Stimulated activated CD4-positive, alpha-beta T cell treated with anti-CD3 and anti-CD28 coated beads, Interleukin-1b, Interleukin-23, amount 100 ng/mL, for 24 hours (primary cell): ENCODE measurements around the gene SLC25A19.

Experiments
- DNase-seq, 4 experiments: peaks; one replicate each; pipeline ENCODE4 v3.0.0-alpha.2; 2020; ENCODE audit warnings: low read depth in 4 of 4, low spot score in 1 of 4

Gene SLC25A19

DNA sequence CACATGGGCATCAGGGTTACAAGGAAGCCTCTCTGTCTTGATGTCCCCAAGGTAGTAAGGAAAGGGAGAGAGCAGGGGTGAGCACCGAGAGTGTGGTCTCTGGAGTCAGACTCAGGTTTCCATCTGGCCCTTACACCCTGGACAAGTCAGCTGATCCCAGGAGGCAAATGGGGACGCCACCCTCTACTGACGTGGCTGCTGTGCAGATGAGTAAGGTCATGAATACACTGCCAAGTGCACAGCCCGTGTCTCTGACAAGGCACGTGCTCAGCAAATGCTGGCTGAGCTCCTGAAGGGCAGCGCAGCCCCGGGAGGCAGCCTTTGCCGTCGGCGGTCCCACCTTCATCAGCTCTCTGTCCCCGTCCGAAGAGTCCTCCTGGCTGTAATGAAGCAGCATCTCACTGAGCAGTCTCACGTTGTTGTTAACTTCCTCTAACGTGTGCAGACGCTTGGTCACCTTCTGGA lies 47.2 kb downstream of the SLC25A19 start:
- DNase-seq, result no peak

DNA sequence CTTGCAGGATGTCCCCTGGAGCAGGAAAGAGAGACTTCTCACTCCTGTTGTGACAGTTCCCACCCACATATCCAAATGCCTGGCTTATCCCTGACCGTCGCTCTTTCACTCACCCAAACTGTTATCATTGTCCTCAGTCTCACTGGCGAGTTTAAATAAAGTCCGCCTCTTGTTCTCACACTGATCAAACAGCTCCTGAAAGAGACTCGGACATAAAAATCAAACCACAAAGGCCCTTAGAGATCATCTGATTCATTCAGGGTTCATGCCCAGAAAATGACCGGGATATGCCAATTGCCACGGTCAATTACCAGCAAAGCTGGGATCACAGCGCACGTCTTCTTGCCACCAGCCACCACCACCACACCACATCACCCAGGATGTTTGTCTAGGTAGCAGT lies 47.7 kb downstream of the SLC25A19 start:
- no peak for DNase-seq

GRCh38 chr17:75241143-75241430 lies 48.1 kb downstream of the SLC25A19 start:
- DNase-seq, result no peak

DNA sequence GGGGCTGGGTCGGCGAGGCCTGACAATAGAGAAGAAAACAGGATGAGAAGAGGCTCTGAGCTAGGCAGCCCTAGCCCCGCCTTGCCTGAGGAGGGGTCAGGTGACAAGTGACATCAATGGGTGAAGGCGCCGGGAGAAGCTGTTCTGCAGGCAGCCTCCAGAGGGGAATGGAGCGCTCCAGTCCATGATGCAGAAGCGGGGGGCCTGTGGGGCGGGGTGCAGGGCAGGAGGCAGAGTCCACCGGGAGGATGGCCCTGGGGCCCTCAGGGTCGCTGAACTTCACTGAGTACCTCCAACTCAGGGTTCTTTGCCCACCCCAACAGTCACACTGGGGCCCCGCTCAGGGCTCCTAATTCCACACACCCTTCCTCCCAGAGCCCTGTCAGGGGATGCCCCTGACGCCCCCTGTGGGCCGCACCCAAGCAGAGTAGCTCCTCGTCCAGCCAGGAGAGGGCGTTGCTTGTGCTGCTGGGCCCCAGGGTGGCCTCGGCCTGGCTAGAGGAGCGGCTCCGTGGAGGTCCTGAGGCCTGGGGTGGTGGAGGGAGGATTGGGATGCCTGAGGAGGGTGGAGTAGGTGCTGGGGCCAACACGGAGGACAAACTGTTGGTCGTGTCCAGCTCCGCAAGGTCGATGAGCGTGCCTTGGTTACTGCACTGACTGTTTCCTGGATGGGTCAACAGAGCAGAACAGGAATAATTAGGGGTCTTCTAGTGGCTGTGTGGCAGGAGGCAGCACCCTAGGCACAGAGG lies 48.7 kb downstream of the SLC25A19 start:
- no peak for DNase-seq

DNA sequence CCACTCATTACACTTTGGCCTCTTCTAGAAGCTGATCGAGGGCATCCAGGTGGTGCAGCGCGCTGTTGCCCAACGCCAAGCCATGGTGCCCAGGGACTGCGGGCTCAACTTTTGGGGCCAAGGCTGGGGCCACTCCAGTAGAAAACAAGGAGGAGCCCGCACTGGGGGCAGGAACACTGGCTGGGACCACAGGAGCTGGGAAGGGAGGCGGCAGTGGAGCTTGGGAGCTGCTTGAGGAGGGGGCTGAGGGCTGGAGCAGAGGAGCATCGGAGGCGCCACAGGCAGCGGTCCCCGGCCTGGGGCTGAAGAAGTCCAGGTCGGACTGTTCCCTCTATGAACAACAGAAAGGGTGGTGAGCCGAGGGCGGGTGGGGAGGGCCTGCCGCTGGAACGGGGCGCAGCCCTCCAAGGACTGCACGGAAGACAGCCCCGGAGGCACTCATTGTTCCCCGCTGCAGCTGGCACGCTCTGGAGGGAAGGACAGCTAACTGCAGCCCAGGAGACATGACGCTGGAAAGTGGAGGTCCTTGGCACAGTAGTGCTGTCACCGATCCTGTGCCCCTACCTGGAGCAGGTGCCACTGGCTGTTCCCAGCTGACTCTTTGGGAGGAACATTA lies 49.3 kb downstream of the SLC25A19 start:
- DNase-seq, result no peak

- no peak for DNase-seq
These were observed 50.0 kb downstream of the SLC25A19 start for GRCh38 chr17:75239214-75239613.

- DNase-seq, result peak in 2 of 4 experiments; percentile 44 to 50
These were observed 50.5 kb downstream of the SLC25A19 start for GRCh38 chr17:75238684-75239191.

- no peak for DNase-seq
These were observed 51.1 kb downstream of the SLC25A19 start for GRCh38 chr17:75238020-75238580.

DNA sequence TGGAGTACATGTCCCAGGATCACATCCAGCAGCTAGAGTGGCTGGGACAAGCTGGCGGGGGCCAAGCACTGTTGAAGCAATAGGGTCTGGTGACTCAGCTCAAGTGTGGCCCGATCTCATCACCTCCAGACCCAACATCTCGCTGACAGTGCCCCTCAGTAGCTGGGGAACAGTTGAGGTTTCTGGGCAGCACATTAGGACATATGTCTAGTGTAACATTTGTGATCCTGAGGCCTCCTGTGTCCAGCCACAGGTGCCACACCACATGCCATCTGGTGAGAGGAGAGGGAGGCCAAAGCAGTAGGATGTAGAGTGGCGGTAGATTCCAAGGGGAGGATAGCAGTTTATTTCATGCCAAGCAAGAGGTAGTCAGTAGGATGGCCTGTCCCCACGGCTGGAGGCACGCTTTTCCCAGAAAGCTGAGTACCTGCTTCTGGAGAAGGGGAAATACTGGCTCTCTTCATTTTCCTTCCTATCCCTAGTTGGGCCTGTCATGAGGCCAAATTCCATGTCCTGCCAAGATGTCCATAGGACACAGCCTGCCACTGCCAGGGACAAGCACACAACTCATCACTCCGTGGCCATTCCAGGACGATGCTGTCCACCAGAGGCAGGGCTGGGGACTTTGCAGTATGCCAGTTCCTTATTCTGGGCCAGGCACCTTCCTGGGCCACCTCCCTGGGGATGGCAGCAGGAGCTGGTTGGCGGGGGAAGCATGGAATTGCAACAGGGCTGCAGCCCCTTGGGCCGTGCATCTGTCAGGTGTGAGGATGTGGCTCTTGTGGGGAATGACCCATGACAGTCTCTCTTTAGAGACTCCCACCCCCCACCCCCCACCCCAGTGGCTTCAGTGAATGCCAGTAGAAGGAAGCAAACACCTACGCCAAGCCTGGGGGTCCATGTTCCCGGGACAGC lies 51.9 kb downstream of the SLC25A19 start:
- no peak for DNase-seq

- no peak for DNase-seq
These were observed 56.4 kb downstream of the SLC25A19 start for GRCh38 chr17:75232786-75233185.

DNA sequence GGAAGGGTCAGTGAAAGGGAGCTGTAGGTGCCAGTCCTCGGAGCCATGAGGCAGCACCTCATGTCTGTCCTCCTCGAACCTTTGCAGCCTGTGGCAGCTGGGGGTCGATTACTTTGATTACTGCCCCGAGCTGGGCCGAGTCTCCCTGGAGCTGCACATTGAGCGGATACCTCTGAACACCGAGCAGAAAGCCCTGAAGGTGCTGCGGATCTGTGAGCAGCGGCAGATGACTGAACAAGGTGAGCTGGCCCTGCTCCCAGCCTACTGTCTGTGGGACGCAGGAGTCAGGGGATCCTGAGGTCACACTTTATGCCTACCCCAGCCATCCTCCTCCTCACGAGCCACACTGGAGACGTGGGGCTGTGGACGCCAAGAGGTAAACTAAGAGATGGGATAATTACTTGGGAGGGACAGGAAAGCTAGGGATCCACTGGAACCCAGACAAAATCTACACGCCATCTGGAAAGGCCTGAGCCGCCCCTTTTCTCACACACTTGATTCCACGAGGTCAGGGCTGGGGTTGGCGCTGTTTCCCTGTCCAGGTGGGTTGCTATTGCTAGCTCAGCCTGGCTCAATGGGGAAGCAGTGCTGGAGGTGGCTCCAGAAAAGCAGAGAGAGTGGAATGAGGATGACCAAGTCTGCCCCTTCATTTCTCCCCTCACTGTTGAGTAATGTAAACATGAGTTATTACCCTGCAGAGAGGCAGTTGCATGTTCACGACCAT lies 57.3 kb downstream of the SLC25A19 start:
- DNase-seq, result no peak

DNA sequence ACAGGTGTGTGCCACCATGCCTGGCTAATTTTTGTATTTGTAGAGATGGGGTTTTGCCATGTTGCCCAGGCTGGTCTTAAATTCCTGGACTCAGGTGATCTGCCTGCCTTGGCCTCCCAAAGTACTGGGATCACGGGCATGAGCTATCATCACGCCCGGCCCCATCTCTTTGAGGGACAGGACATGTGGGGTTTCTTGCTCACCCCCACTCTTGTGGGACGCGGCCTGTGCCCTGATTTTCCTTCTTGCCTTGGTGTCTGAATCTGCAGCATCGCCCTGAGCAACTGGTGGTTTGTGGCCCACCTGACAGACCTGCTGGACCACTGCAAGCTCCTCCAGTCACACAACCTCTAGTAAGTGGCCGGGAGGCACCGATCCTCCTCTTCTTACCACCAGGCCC lies 58.2 kb downstream of the SLC25A19 start:
- DNase-seq, result no peak

- DNase-seq, result no peak
These were observed 60.4 kb downstream of the SLC25A19 start for GRCh38 chr17:75228847-75229246.

- DNase-seq, result no peak
These were observed 60.9 kb downstream of the SLC25A19 start for GRCh38 chr17:75228305-75228704.

DNA sequence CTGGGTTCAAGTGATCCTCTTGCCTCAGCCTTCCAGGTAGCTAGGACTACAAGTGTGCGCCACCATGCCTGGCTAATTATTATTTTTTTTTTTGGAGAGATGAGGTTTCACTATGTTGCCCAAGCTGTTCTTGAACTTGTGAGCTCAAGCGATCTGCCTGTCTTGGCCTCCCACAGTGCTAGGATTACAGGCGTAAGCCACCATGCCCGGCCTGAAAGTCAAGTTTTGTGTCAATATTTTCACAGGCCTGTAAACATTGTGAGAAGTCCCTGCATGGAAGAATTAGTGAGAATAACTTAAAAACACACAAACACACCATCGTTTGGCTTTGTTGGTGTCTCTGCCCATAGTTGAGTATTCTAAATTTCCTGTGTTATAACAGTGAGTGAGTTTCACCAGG lies 61.5 kb downstream of the SLC25A19 start:
- DNase-seq, result no peak

DNA sequence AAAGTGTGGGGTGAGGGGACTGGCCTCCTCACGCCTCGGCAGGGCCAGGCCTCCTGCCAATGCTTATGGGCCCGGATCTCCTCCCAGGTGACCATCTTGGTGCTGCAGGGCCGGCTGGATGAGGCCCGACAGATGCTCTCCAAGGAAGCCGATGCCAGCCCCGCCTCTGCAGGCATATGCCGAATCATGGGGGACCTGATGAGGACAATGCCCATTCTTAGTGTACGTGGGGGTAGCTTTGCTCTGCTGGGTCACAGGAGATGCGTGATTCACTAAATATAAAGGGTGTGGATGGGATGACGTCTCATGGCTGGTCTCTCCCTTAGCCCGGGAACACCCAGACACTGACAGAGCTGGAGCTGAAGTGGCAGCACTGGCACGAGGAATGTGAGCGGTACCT lies 64.2 kb downstream of the SLC25A19 start:
- no peak for DNase-seq
